CD14-positive monocyte (primary cell): ENCODE data around the gene SAMD15. TPM values are rescaled to one million over a fixed set of nuclear protein-coding genes. Genes with fewer than 3 reads are reported as not detected.

ENCODE experiments used
- DNase-seq, 3 donors: peaks; one replicate each; pipeline ENCODE4 v3.0.0-alpha.2; 2011 to 2022
- H2AFZ ChIP-seq: 2 replicates; pipeline ENCODE4 v1.6.0; 2012; ENCODE audit warnings: mild to moderate bottlenecking, low read depth, low read length, inconsistent platforms; ENCODE audit not compliant: insufficient read depth, poor library complexity, severe bottlenecking
- H3K27ac ChIP-seq, 2 donors: 1 replicate in 1 of 2; 2 replicates in 1 of 2; pipeline ENCODE4 v1.5.1; 2012 to 2013; ENCODE audit warnings: low read length in 2 of 2, control low read depth in 1 of 2, inconsistent platforms in 1 of 2, low read depth in 1 of 2, mild to moderate bottlenecking in 1 of 2
- H3K27me3 ChIP-seq, 2 donors: one replicate each; pipeline versions ENCODE4 v1.6.0 to v1.6.1; 2011 to 2013; ENCODE audit warnings: low read length in 2 of 2; ENCODE audit not compliant: control insufficient read depth in 2 of 2, insufficient read depth in 2 of 2
- H3K36me3 ChIP-seq, 2 donors: replicated peaks in 1 of 2; 1 replicate in 1 of 2; 2 replicates in 1 of 2; pipeline versions ENCODE4 v1.5.1 to v1.6.1; 2012 to 2013; ENCODE audit warnings: low read length in 2 of 2, control low read depth in 1 of 2, inconsistent platforms in 1 of 2, mild to moderate bottlenecking in 1 of 2; ENCODE audit not compliant: insufficient read depth in 2 of 2, control insufficient read depth in 1 of 2
- H3K4me1 ChIP-seq, 2 donors: 1 replicate in 1 of 2; 2 replicates in 1 of 2; pipeline versions ENCODE4 v1.5.1 to v1.6.1; 2012 to 2013; ENCODE audit warnings: low read length in 2 of 2, control low read depth in 1 of 2, inconsistent platforms in 1 of 2, mild to moderate bottlenecking in 1 of 2, moderate library complexity in 1 of 2; ENCODE audit not compliant: insufficient read depth in 2 of 2, control insufficient read depth in 1 of 2
- H3K4me2 ChIP-seq: replicated peaks from 2 replicates; pipeline ENCODE3; 2012; ENCODE audit warnings: low read length, moderate library complexity, mild to moderate bottlenecking; ENCODE audit not compliant: poor library complexity, severe bottlenecking; ENCODE audit errors: extremely low read depth
- H3K4me3 ChIP-seq, 3 experiments: fragments of 200-600 bp in 1 of 3; sonication (generic) in 1 of 3; replicated peaks in 1 of 3; 1 replicate in 2 of 3; 2 replicates in 1 of 3; pipeline ENCODE4 v1.5.1; 2011 to 2013; ENCODE audit warnings: low read length in 3 of 3, mild to moderate bottlenecking in 3 of 3, control low read depth in 2 of 3, low read depth in 2 of 3, inconsistent platforms in 1 of 3, moderate library complexity in 1 of 3
- H3K79me2 ChIP-seq: 2 replicates; pipeline ENCODE4 v1.6.0; 2012; ENCODE audit warnings: mild to moderate bottlenecking, control low read depth, inconsistent platforms, low read length, moderate library complexity; ENCODE audit not compliant: insufficient read depth
- H3K9ac ChIP-seq: 2 replicates; pipeline ENCODE4 v1.6.0; 2017; ENCODE audit warnings: low read length, mild to moderate bottlenecking; ENCODE audit not compliant: insufficient read depth, poor library complexity, severe bottlenecking
- H3K9me3 ChIP-seq, 2 donors: replicated peaks in 1 of 2; 1 replicate in 1 of 2; 2 replicates in 1 of 2; pipeline versions ENCODE4 v1.5.1 to v1.6.1; 2012 to 2013; ENCODE audit warnings: low read length in 2 of 2, control low read depth in 1 of 2; ENCODE audit not compliant: control insufficient read depth in 1 of 2, insufficient read depth in 1 of 2
- H4K20me1 ChIP-seq: 2 replicates; pipeline ENCODE4 v1.6.0; 2012; ENCODE audit warnings: mild to moderate bottlenecking, low read length, control low read depth, moderate library complexity; ENCODE audit not compliant: insufficient read depth
- H3K27ac Mint-ChIP-seq, 7 donors: one replicate each; pipeline ENCODE4 v1.8.0; 2020; ENCODE audit warnings: mild to moderate bottlenecking in 7 of 7, mixed read lengths in 7 of 7, moderate library complexity in 6 of 7, inconsistent platforms in 2 of 7
- H3K27me3 Mint-ChIP-seq, 3 donors: one replicate each; pipeline ENCODE4 v1.8.0; 2021 to 2022; ENCODE audit warnings: low read depth in 3 of 3, mild to moderate bottlenecking in 3 of 3, mixed read lengths in 3 of 3, moderate library complexity in 3 of 3, inconsistent platforms in 1 of 3
- H3K36me3 Mint-ChIP-seq, 2 donors: one replicate each; pipeline ENCODE4 v1.8.0; 2020; ENCODE audit warnings: mixed read lengths in 2 of 2, inconsistent platforms in 1 of 2, mild to moderate bottlenecking in 1 of 2
- H3K4me1 Mint-ChIP-seq: one replicate; pipeline ENCODE4 v1.8.0; 2020; ENCODE audit warnings: mild to moderate bottlenecking, mixed read lengths
- H3K4me3 Mint-ChIP-seq, 2 donors: one replicate each; pipeline ENCODE4 v1.8.0; 2020; ENCODE audit warnings: mild to moderate bottlenecking in 2 of 2, mixed read lengths in 2 of 2, moderate library complexity in 1 of 2
- H3K9me3 Mint-ChIP-seq, 7 donors: one replicate each; pipeline ENCODE4 v1.8.0; 2020 to 2022; ENCODE audit warnings: mixed read lengths in 7 of 7, mild to moderate bottlenecking in 6 of 7, moderate library complexity in 6 of 7, inconsistent platforms in 2 of 7
- WGBS: methylation state at CpG from one replicate; pipeline ENCODE4 v1.1.5; 2013; ENCODE audit warnings: missing lambda C conversion rate; ENCODE audit not compliant: insufficient coverage; 5-methylcytosine and 5-hydroxymethylcytosine counted together
- intact Hi-C, 2 donors: fragments of 100-400 bp; cut with micrococcal nuclease; formaldehyde crosslinking; loops; one replicate each; pipeline versions ENCODE4 v1.15.0 to v1.15.1; 2023
- polyA plus RNA-seq, 3 donors: library from polyadenylated mRNA; depleted of rRNA in 1 of 3; unstranded in 2 of 3; stranded (reverse) in 1 of 3; fragments of 300-500 nt in 2 of 3; fragments of >200 nt in 1 of 3; fragmentation: Illumina TruSeq in 2 of 3; gene quantifications; 1 replicate in 2 of 3; 2 replicates in 1 of 3; pipeline ENCODE4 v1.2.3, GENCODE V29; 2012 to 2021
- TF ChIP-seq, protein P1 (sequence below): fragments of 200-600 bp; IDR thresholded peaks from one replicate; pipeline ENCODE4 v1.8.0; 2022; ENCODE audit warnings: antibody characterized with exemption, mild to moderate bottlenecking

The SAMD15 gene
- polyA plus RNA-seq, 3 donors: 0.08 to 0.65 TPM; not detected in 1

DNA sequence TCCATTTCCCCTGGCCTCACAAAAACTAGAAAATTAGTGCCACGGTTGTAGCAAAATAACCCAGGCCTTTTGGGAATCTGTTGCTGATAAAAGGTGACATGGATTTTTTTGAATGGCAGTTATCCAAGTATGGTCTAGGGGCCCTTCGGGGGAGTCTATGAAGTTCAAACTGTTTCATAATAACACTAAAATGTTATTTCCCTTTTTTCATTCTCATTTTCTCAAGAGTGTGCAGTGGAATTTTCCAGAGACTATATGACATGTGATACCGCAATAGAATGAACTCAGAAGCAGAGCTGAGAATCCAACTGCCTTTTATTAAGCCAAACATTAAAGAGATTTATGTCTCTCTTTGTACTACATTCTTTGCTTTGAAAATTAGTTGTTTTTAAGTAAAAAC lies 29.4 kb upstream of the SAMD15 start:
- peak overlapping the region; percentile 29 for H2AFZ ChIP-seq
- intact Hi-C loops: no loop called here
- Mint-ChIP-seq H3K4me1 (peaks cover 39% of the 10 kb centered on the region), H3K4me3 (peak overlapping the region in 1 of 2 donors; percentile 1), H3K27me3 (no peaks in the 10 kb centered on the region), H3K36me3 (peaks cover 35 to 42% of the 10 kb centered on the region in 2 donors), H3K27ac (peak overlapping the region; percentile 80 to 95 (median 90)), H3K9me3 (peaks cover 0 to 2% (median 0%) of the 10 kb centered on the region in 7 donors)
- peaks cover 6% of the 10 kb centered on the region for H3K79me2 ChIP-seq
- peak overlapping the region; percentile 62 to 77 for H3K27ac ChIP-seq
- no CpG with 5 or more reads among the region's 3 CpGs for WGBS
- H3K9ac ChIP-seq: peak overlapping the region; percentile 1
- H3K9me3 ChIP-seq: no peaks in the 10 kb centered on the region
- H3K4me3 ChIP-seq: peak overlapping the region in 1 of 3 experiments; percentile 26
- peaks cover 18 to 34% of the 10 kb centered on the region in 2 donors for H3K36me3 ChIP-seq
- no peaks in the 10 kb centered on the region for H4K20me1 ChIP-seq
- H3K27me3 ChIP-seq: no peaks in the 10 kb centered on the region
- H3K4me1 ChIP-seq: peaks cover 32 to 35% of the 10 kb centered on the region in 2 donors
- H3K4me2 ChIP-seq: peak overlapping the region; percentile 37
- peak; percentile 36 to 80 (median 73) for DNase-seq
- TF ChIP-seq, protein P1, sequence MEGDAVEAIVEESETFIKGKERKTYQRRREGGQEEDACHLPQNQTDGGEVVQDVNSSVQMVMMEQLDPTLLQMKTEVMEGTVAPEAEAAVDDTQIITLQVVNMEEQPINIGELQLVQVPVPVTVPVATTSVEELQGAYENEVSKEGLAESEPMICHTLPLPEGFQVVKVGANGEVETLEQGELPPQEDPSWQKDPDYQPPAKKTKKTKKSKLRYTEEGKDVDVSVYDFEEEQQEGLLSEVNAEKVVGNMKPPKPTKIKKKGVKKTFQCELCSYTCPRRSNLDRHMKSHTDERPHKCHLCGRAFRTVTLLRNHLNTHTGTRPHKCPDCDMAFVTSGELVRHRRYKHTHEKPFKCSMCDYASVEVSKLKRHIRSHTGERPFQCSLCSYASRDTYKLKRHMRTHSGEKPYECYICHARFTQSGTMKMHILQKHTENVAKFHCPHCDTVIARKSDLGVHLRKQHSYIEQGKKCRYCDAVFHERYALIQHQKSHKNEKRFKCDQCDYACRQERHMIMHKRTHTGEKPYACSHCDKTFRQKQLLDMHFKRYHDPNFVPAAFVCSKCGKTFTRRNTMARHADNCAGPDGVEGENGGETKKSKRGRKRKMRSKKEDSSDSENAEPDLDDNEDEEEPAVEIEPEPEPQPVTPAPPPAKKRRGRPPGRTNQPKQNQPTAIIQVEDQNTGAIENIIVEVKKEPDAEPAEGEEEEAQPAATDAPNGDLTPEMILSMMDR: no peak

DNA sequence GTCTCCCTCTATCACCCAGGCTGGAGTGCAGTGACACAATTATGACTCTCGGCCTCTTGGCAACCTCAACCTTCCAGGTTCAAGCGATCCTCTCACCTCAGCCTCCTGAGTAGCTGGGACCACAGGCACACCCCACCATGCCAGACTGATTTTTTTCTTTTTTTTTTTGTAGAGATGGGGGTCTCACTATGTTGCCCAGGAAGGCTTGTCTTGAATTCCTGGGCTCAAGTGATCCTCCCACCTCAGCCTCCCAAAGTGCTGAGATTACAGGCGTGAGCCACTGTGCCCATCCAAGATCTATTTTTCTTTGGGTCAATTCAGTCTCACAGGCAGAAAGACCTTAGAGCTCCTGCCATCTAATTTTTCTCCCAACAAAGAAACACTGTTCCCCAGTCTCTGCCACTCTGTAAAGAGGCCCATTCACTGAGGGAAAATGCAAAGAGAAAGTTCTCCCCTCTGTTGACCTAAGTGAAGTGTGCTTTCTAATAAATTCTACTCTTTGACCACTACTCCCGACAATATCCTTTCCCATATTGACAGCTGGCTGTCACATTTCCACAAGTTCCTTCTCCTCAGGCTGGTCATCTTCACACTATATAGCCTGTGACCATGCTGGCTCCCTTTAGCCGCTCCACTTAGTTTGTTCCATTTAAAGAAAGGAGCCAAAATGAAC lies 23.6 kb upstream of the SAMD15 start:
- TF ChIP-seq, protein P1: no peak
- Histone ChIP-seq H4K20me1 (no peaks in the 10 kb centered on the region), H3K4me2 (no peak overlapping the region), H3K4me1 (peaks cover 4% of the 10 kb centered on the region in 2 donors), H3K27me3 (no peaks in the 10 kb centered on the region), H3K79me2 (peaks cover 34% of the 10 kb centered on the region), H3K9me3 (no peaks in the 10 kb centered on the region), H2AFZ (no peak overlapping the region), H3K27ac (no peak overlapping the region), H3K36me3 (peaks cover 9 to 19% of the 10 kb centered on the region in 2 donors), H3K9ac (no peak overlapping the region), H3K4me3 (no peak overlapping the region)
- intact Hi-C loops: no loop called here
- H3K27me3 Mint-ChIP-seq: no peaks in the 10 kb centered on the region
- H3K36me3 Mint-ChIP-seq: peaks cover 19 to 30% of the 10 kb centered on the region in 2 donors
- peaks cover 12% of the 10 kb centered on the region for H3K4me1 Mint-ChIP-seq
- no peak overlapping the region for H3K4me3 Mint-ChIP-seq
- 100% methylated on average over 2 of the region's 5 CpGs for WGBS
- DNase-seq: no peak
- H3K27ac Mint-ChIP-seq: peak overlapping the region in 3 of 7 donors; percentile 1 to 47 (median 42)
- H3K9me3 Mint-ChIP-seq: peaks cover 0 to 2% (median 0%) of the 10 kb centered on the region in 7 donors
